ENCODE results near the gene SYNJ2. TPM values are rescaled to one million over a fixed set of nuclear protein-coding genes. Genes with fewer than 3 reads are reported as not detected.

SYNJ2 gene
- total and polyA plus RNA-seq, 3 experiments from 2014 or later: 8.7 to 17.5 (median 16.7) TPM

- Histone ChIP-seq H3K27ac (ENCODE audit: low read depth, low read length) (no peak overlapping the region), H3K27me3 (ENCODE audit: insufficient read depth, low read length, poor library complexity, severe bottlenecking) (no peaks in the 10 kb centered on the region), H3K36me3 (ENCODE audit: insufficient read depth, low read length) (peaks cover 8% of the 10 kb centered on the region), H3K4me1 (ENCODE audit: insufficient read depth, low read length) (peaks cover 42% of the 10 kb centered on the region), H3K9me3 (ENCODE audit: low read length) (no peaks in the 10 kb centered on the region), H3K4me3 (ENCODE audit: low read length) (no peak overlapping the region)
- Mint-ChIP-seq H3K27me3 (no peaks in the 10 kb centered on the region), H3K4me1 (peaks cover 43 to 45% (median 44%) of the 10 kb centered on the region in 3 donors), H3K27ac (peak overlapping the region in 7 of 8 donors; percentile 29 to 82 (median 69)), H3K9me3 (no peaks in the 10 kb centered on the region), H3K36me3 (peaks cover 0 to 21% (median 4%) of the 10 kb centered on the region in 3 donors), H3K4me3 (no peak overlapping the region)
- no peak for DNase-seq
- ChIA-PET CTCF (interaction anchor here (1.1 to 2.1 kb wide), 3 partner anchors 42 to 274 kb away, joined by 3 to 5 read pairs (median 3); no protein-coding TSS in a partner anchor), POLR2A (no interaction called here)
Observed at GRCh38 chr6:158029668-158030230, 48.1 kb downstream of the SYNJ2 start.

- ChIA-PET POLR2A (no interaction called here), CTCF (interaction anchor here (0.9 to 2.1 kb wide), 7 partner anchors 14 to 275 kb away, joined by 3 to 5 read pairs (median 3); no protein-coding TSS in a partner anchor)
- H3K4me1 Mint-ChIP-seq: peaks cover 43 to 45% (median 44%) of the 10 kb centered on the region in 3 donors
- H3K4me3 Mint-ChIP-seq: peak overlapping the region in 5 of 7 donors; percentile 43 to 82 (median 63)
- Histone ChIP-seq H3K36me3 (ENCODE audit: insufficient read depth, low read length) (peaks cover 8% of the 10 kb centered on the region), H3K27ac (ENCODE audit: low read depth, low read length) (peak overlapping the region; percentile 80), H3K4me1 (ENCODE audit: insufficient read depth, low read length) (peaks cover 42% of the 10 kb centered on the region), H3K27me3 (ENCODE audit: insufficient read depth, low read length, poor library complexity, severe bottlenecking) (no peaks in the 10 kb centered on the region), H3K4me3 (ENCODE audit: low read length) (no peak overlapping the region), H3K9me3 (ENCODE audit: low read length) (no peaks in the 10 kb centered on the region)
- no peaks in the 10 kb centered on the region for H3K9me3 Mint-ChIP-seq
- no peak for DNase-seq
- H3K27ac Mint-ChIP-seq: peak overlapping the region; percentile 82 to 97 (median 92)
- H3K27me3 Mint-ChIP-seq: no peaks in the 10 kb centered on the region
- H3K36me3 Mint-ChIP-seq: peaks cover 0 to 25% (median 4%) of the 10 kb centered on the region in 3 donors
Observed at GRCh38 chr6:158030380-158031300, 49.0 kb downstream of the SYNJ2 start.

DNA sequence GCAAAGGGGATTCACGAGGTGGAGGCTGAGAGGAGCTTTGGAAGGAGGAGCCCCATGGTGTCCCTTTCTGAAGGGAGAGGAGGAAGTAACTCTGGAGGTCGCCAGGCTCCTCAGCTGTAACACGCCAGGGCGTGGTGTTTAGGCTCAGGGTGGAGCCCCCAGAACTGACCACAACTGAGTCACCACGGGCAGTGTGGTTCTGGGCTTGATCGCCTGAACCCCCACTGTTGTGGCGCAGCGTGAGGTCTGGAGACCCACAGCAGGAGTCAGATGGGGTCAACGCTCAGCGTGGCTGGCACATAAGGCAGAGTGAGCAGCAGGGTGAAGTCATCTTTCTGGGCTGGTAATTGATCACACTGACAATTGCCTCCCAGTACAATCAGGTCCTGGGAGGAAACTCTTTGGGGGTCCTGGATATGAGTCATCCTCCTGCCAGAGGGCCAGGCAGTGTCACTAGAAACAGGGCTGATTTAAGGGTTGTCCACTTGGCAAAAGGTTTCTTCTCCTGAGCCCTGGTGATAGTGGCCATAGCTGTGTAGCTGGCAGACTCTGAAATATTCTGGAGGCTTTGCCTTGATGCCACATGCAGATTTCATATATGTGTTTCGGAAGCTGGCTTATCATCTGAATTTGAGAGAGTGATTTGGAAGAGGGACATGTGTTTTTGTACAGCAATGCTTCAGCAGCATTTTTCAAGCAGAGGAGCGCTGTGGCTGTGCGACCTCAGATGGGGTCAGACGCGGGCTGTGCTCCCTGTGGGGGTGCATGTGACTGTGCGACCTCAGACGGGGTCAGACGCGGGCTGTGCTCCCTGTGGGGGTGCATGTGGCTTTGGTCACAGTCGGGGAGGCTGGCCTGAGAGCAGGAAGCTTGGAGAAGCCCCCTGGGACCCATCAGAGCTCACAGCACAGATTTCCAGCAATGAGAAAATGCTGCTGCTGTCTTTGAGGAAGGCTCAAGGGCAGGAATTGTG lies 50.0 kb downstream of the SYNJ2 start:
- Histone ChIP-seq H3K9me3 (ENCODE audit: low read length) (no peaks in the 10 kb centered on the region), H3K4me1 (ENCODE audit: insufficient read depth, low read length) (peaks cover 32% of the 10 kb centered on the region), H3K27ac (ENCODE audit: low read depth, low read length) (peak overlapping the region; percentile 80), H3K27me3 (ENCODE audit: insufficient read depth, low read length, poor library complexity, severe bottlenecking) (no peaks in the 10 kb centered on the region), H3K4me3 (ENCODE audit: low read length) (no peak overlapping the region), H3K36me3 (ENCODE audit: insufficient read depth, low read length) (peaks cover 12% of the 10 kb centered on the region)
- ChIA-PET CTCF (interaction anchor here (0.9 to 2.1 kb wide), 7 partner anchors 15 to 274 kb away, joined by 3 to 5 read pairs (median 3); no protein-coding TSS in a partner anchor), POLR2A (no interaction called here)
- peaks cover 7 to 32% (median 10%) of the 10 kb centered on the region in 3 donors for H3K36me3 Mint-ChIP-seq
- H3K27me3 Mint-ChIP-seq: no peaks in the 10 kb centered on the region
- H3K4me1 Mint-ChIP-seq: peaks cover 33 to 35% (median 35%) of the 10 kb centered on the region in 3 donors
- H3K9me3 Mint-ChIP-seq: no peaks in the 10 kb centered on the region
- peak overlapping the region in 5 of 7 donors; percentile 43 to 68 (median 61) for H3K4me3 Mint-ChIP-seq
- peak in 3 of 5 donors; percentile 28 to 63 (median 48) for DNase-seq
- peak overlapping the region; percentile 82 to 97 (median 92) for H3K27ac Mint-ChIP-seq

GRCh38 chr6:158032354-158032733 lies 50.7 kb downstream of the SYNJ2 start:
- Histone ChIP-seq H3K27me3 (ENCODE audit: insufficient read depth, low read length, poor library complexity, severe bottlenecking) (no peaks in the 10 kb centered on the region), H3K9me3 (ENCODE audit: low read length) (no peaks in the 10 kb centered on the region), H3K27ac (ENCODE audit: low read depth, low read length) (peak overlapping the region; percentile 80), H3K4me1 (ENCODE audit: insufficient read depth, low read length) (peaks cover 25% of the 10 kb centered on the region), H3K4me3 (ENCODE audit: low read length) (no peak overlapping the region), H3K36me3 (ENCODE audit: insufficient read depth, low read length) (peaks cover 12% of the 10 kb centered on the region)
- peaks cover 26 to 29% (median 28%) of the 10 kb centered on the region in 3 donors for H3K4me1 Mint-ChIP-seq
- H3K27ac Mint-ChIP-seq: peak overlapping the region in 2 of 8 donors; percentile 91 to 96
- no peak for DNase-seq
- H3K36me3 Mint-ChIP-seq: peaks cover 7 to 32% (median 10%) of the 10 kb centered on the region in 3 donors
- H3K27me3 Mint-ChIP-seq: no peaks in the 10 kb centered on the region
- H3K4me3 Mint-ChIP-seq: no peak overlapping the region
- POLR2A ChIA-PET: no interaction called here
- CTCF ChIA-PET: interaction anchor here (1.1 to 1.4 kb wide), 3 partner anchors 14 to 24 kb away, joined by 3 read pairs; no protein-coding TSS in a partner anchor
- H3K9me3 Mint-ChIP-seq: no peaks in the 10 kb centered on the region

DNA sequence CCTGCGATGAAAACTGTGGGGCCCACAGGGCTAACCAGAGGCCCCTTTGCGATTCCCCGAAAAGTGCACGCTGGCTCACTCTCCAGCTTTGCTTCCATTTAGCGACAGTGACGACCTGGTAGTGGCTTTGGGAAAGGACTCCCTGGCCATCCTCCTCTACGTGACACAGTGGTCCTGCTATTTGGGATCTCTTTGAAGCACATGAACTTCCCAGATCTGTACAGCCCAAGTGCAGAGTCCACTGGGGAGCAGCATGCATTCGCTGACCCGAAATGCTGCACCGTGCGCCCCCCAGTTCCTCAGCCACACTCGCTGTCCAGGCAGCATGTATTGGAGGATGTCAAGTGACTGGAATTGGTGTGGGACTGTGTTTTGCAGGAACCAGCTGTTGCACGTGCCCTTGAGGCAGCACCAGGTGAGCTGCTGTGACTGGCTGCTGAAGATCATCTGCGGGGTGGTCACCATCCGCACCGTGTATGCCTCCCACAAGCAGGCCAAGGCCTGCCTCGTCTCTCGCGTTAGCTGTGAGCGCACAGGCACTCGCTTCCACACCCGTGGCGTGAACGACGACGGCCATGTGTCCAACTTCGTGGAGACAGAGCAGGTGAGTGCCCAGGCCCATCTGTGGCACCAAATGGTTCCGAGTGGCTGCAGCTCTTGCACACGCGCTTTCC lies 51.6 kb downstream of the SYNJ2 start:
- Mint-ChIP-seq H3K9me3 (no peaks in the 10 kb centered on the region), H3K4me3 (no peak overlapping the region), H3K27ac (no peak overlapping the region), H3K36me3 (peaks cover 7 to 32% (median 10%) of the 10 kb centered on the region in 3 donors), H3K27me3 (no peaks in the 10 kb centered on the region), H3K4me1 (peaks cover 19 to 22% (median 21%) of the 10 kb centered on the region in 3 donors)
- H3K36me3 ChIP-seq (ENCODE audit: insufficient read depth, low read length): peaks cover 12% of the 10 kb centered on the region
- CTCF ChIA-PET: interaction anchor here (1.1 kb wide), 1 partner anchor 36 kb away, joined by 3 read pairs; no protein-coding TSS in a partner anchor
- H3K27me3 ChIP-seq (ENCODE audit: insufficient read depth, low read length, poor library complexity, severe bottlenecking): no peaks in the 10 kb centered on the region
- H3K9me3 ChIP-seq (ENCODE audit: low read length): no peaks in the 10 kb centered on the region
- H3K4me3 ChIP-seq (ENCODE audit: low read length): no peak overlapping the region
- H3K4me1 ChIP-seq (ENCODE audit: insufficient read depth, low read length): peaks cover 19% of the 10 kb centered on the region
- H3K27ac ChIP-seq (ENCODE audit: low read depth, low read length): no peak overlapping the region
- no peak for DNase-seq
- POLR2A ChIA-PET: no interaction called here

GRCh38 chr6:158033751-158034702 lies 52.4 kb downstream of the SYNJ2 start:
- Mint-ChIP-seq H3K36me3 (peaks cover 7 to 35% (median 10%) of the 10 kb centered on the region in 3 donors), H3K27ac (peak overlapping the region in 1 of 8 donors; percentile 73), H3K9me3 (no peaks in the 10 kb centered on the region), H3K4me1 (peaks cover 19 to 22% (median 21%) of the 10 kb centered on the region in 3 donors), H3K4me3 (no peak overlapping the region), H3K27me3 (no peaks in the 10 kb centered on the region)
- Histone ChIP-seq H3K27ac (ENCODE audit: low read depth, low read length) (no peak overlapping the region), H3K9me3 (ENCODE audit: low read length) (no peaks in the 10 kb centered on the region), H3K4me1 (ENCODE audit: insufficient read depth, low read length) (peaks cover 19% of the 10 kb centered on the region), H3K4me3 (ENCODE audit: low read length) (no peak overlapping the region), H3K36me3 (ENCODE audit: insufficient read depth, low read length) (peaks cover 13% of the 10 kb centered on the region), H3K27me3 (ENCODE audit: insufficient read depth, low read length, poor library complexity, severe bottlenecking) (no peaks in the 10 kb centered on the region)
- no peak for DNase-seq
- POLR2A ChIA-PET: no interaction called here
- CTCF ChIA-PET: interaction anchor here (1.1 kb wide), 1 partner anchor 36 kb away, joined by 3 read pairs; no protein-coding TSS in a partner anchor

Data from CD8-positive, alpha-beta memory T cell (primary cell).